ENCODE results near the gene CD151. TPM values are rescaled to one million over a fixed set of nuclear protein-coding genes. Genes with fewer than 3 reads are reported as not detected.

CD151 gene
- total and polyA plus RNA-seq, 4 donors: 182 to 556 (median 399) TPM

- Histone ChIP-seq H3K9me3 (ENCODE audit: control insufficient read depth in 4 of 4, insufficient read depth in 3 of 4, low read length in 3 of 4) (no peaks in the 10 kb centered on the region), H3K4me3 (no peak overlapping the region), H3K27me3 (ENCODE audit: control insufficient read depth in 3 of 3, insufficient read depth in 3 of 3, low read length in 2 of 3) (no peaks in the 10 kb centered on the region), H3K36me3 (ENCODE audit: control insufficient read depth in 4 of 4, insufficient read depth in 4 of 4, low read length in 4 of 4) (peaks cover 4 to 46% (median 18%) of the 10 kb centered on the region in 4 donors), H3K4me1 (ENCODE audit: control insufficient read depth in 5 of 5, insufficient read depth in 5 of 5, low read length in 5 of 5) (peaks cover 6 to 29% (median 15%) of the 10 kb centered on the region in 5 donors), H3K9ac (ENCODE audit: insufficient read depth in 1 of 2, low read length in 2 of 2) (no peak overlapping the region), H3K27ac (ENCODE audit: low read depth in 1 of 2, low read length in 1 of 2) (peak overlapping the region in 1 of 2 donors; percentile 11)
- no peak for DNase-seq
- ATAC-seq (ENCODE audit: insufficient read depth, low FRiP score): no peak
- TF ChIP-seq CTCF (IDR thresholded peaks at IDR 0.05; ENCODE audit: control extremely low read depth, extremely low read depth): no peak
- 80 to 87% methylated on average over 25 of the region's 25 CpGs for WGBS, 2 donors
Measured at GRCh38 chr11:839875-840617, 7.3 kb downstream of the CD151 start.

- H3K4me3 ChIP-seq: peak overlapping the region; percentile 70
- H3K4me1 ChIP-seq (ENCODE audit: control insufficient read depth in 5 of 5, insufficient read depth in 5 of 5, low read length in 5 of 5): peaks cover 6 to 42% (median 33%) of the 10 kb centered on the region in 5 donors
- H3K27me3 ChIP-seq (ENCODE audit: control insufficient read depth in 3 of 3, insufficient read depth in 3 of 3, low read length in 2 of 3): no peaks in the 10 kb centered on the region
- DNase-seq (no peak), ATAC-seq (ENCODE audit: insufficient read depth, low FRiP score) (no peak)
- no peaks in the 10 kb centered on the region for H3K9me3 ChIP-seq (ENCODE audit: control insufficient read depth in 4 of 4, insufficient read depth in 3 of 4, low read length in 3 of 4)
- peaks cover 3 to 38% (median 13%) of the 10 kb centered on the region in 4 donors for H3K36me3 ChIP-seq (ENCODE audit: control insufficient read depth in 4 of 4, insufficient read depth in 4 of 4, low read length in 4 of 4)
- H3K27ac ChIP-seq (ENCODE audit: low read depth in 1 of 2, low read length in 1 of 2): peak overlapping the region; percentile 95 to 97
- H3K9ac ChIP-seq (ENCODE audit: insufficient read depth in 1 of 2, low read length in 2 of 2): no peak overlapping the region
- 1 to 2% methylated on average over 27 of the region's 27 CpGs for WGBS, 2 donors
- no peak for TF ChIP-seq CTCF (IDR thresholded peaks at IDR 0.05; ENCODE audit: control extremely low read depth, extremely low read depth)
Measured at GRCh38 chr11:841981-842369, 9.2 kb downstream of the CD151 start.

GRCh38 chr11:842370-843002, 9.7 kb downstream of the CD151 start, which contains the start of the genes POLR2L and TSPAN4:
POLR2L (minus strand) TSS chr11:842529; CDS start chr11:842508, 21 bp downstream.
TSPAN4 (plus strand) TSS chr11:842852; CDS start chr11:850305, 7,453 bp downstream.
- H3K4me1 ChIP-seq (ENCODE audit: control insufficient read depth in 5 of 5, insufficient read depth in 5 of 5, low read length in 5 of 5): peaks cover 6 to 42% (median 33%) of the 10 kb centered on the region in 5 donors
- peak; percentile 75 for ATAC-seq (ENCODE audit: insufficient read depth, low FRiP score)
- 0 to 1% methylated on average over 66 to 87 of the region's 87 CpGs for WGBS, 2 donors
- no peaks in the 10 kb centered on the region for H3K9me3 ChIP-seq (ENCODE audit: control insufficient read depth in 4 of 4, insufficient read depth in 3 of 4, low read length in 3 of 4)
- peaks cover 3 to 35% (median 10%) of the 10 kb centered on the region in 4 donors for H3K36me3 ChIP-seq (ENCODE audit: control insufficient read depth in 4 of 4, insufficient read depth in 4 of 4, low read length in 4 of 4)
- peak; percentile 89 to 93 (median 89) for DNase-seq
- TF ChIP-seq CTCF (IDR thresholded peaks at IDR 0.05; ENCODE audit: control extremely low read depth, extremely low read depth): no peak
- H3K4me3 ChIP-seq: peak within 1 kb of the TSS; percentile 70
- H3K9ac ChIP-seq (ENCODE audit: insufficient read depth in 1 of 2, low read length in 2 of 2): no peak within 1 kb of the TSS
- peak within 1 kb of the TSS; percentile 95 to 97 for H3K27ac ChIP-seq (ENCODE audit: low read depth in 1 of 2, low read length in 1 of 2)
- no peaks in the 10 kb centered on the region for H3K27me3 ChIP-seq (ENCODE audit: control insufficient read depth in 3 of 3, insufficient read depth in 3 of 3, low read length in 2 of 3)

Data from lung (tissue), 12 donors.